GM21529 (cell line): ENCODE measurements around the gene MACROD2.
"Not testable (repeated sequence)": the region's sequence is repeated elsewhere in the genome, so short reads cannot be mapped to it uniquely, and the experiment has no call there.

Experiments used
- ATAC-seq: cut with Tn5 transposase; IDR thresholded peaks from one replicate; pipeline ENCODE4 v1.9.1; 2021; ENCODE audit not compliant: unreplicated experiment

MACROD2 gene

GRCh38 chr20:15805154-15805553, 1809.8 kb downstream of the MACROD2 start:
- no peak for ATAC-seq

GRCh38 chr20:15806105-15806504, 1810.8 kb downstream of the MACROD2 start:
- no peak for ATAC-seq

GRCh38 chr20:15807271-15807670, 1812.0 kb downstream of the MACROD2 start:
- ATAC-seq: no peak

GRCh38 chr20:15807771-15808170, 1812.5 kb downstream of the MACROD2 start:
- not testable (repeated sequence) for ATAC-seq

- no peak for ATAC-seq
Observed at GRCh38 chr20:15811951-15812350, 1816.6 kb downstream of the MACROD2 start.

- ATAC-seq: no peak
Observed at GRCh38 chr20:15812696-15813095, 1817.4 kb downstream of the MACROD2 start.

- ATAC-seq: no peak
Observed at GRCh38 chr20:15814360-15814759, 1819.0 kb downstream of the MACROD2 start.

GRCh38 chr20:15814911-15815310, 1819.6 kb downstream of the MACROD2 start:
- ATAC-seq: no peak

GRCh38 chr20:15817351-15817750, 1822.0 kb downstream of the MACROD2 start:
- no peak for ATAC-seq

GRCh38 chr20:15818651-15819071, 1823.3 kb downstream of the MACROD2 start:
- ATAC-seq: no peak

GRCh38 chr20:15823718-15824117, 1828.4 kb downstream of the MACROD2 start:
- no peak for ATAC-seq

- ATAC-seq: no peak
Observed at GRCh38 chr20:15827628-15828027, 1832.3 kb downstream of the MACROD2 start.

- ATAC-seq: no peak
Observed at GRCh38 chr20:15831201-15831600, 1835.9 kb downstream of the MACROD2 start.

GRCh38 chr20:15832512-15832911, 1837.2 kb downstream of the MACROD2 start:
- ATAC-seq: no peak

GRCh38 chr20:15834857-15835256, 1839.5 kb downstream of the MACROD2 start:
- ATAC-seq: no peak

GRCh38 chr20:15835811-15836210, 1840.5 kb downstream of the MACROD2 start:
- no peak for ATAC-seq

- ATAC-seq: no peak
Observed at GRCh38 chr20:15836634-15837033, 1841.3 kb downstream of the MACROD2 start.

- ATAC-seq: no peak
Observed at GRCh38 chr20:15837563-15837962, 1842.2 kb downstream of the MACROD2 start.

GRCh38 chr20:15838466-15838865, 1843.2 kb downstream of the MACROD2 start:
- ATAC-seq: no peak

GRCh38 chr20:15840636-15841301, 1845.5 kb downstream of the MACROD2 start:
- no peak for ATAC-seq

- peak; percentile 65 for ATAC-seq
Observed at GRCh38 chr20:15842872-15843271, 1847.6 kb downstream of the MACROD2 start.

GRCh38 chr20:15843777-15844176, 1848.5 kb downstream of the MACROD2 start:
- no peak for ATAC-seq

- no peak for ATAC-seq
Observed at GRCh38 chr20:15847196-15847784, 1852.0 kb downstream of the MACROD2 start.
